Measurements from ENCODE around the gene MED26. TPM values are rescaled to one million over a fixed set of nuclear protein-coding genes. Genes with fewer than 3 reads are reported as not detected.

The MED26 gene
- total and polyA plus RNA-seq, 2 of the 8 experiments (the other 6 are each of a cell fraction or from before 2014, with no cell fraction given): 5.3 to 10.7 TPM

DNA sequence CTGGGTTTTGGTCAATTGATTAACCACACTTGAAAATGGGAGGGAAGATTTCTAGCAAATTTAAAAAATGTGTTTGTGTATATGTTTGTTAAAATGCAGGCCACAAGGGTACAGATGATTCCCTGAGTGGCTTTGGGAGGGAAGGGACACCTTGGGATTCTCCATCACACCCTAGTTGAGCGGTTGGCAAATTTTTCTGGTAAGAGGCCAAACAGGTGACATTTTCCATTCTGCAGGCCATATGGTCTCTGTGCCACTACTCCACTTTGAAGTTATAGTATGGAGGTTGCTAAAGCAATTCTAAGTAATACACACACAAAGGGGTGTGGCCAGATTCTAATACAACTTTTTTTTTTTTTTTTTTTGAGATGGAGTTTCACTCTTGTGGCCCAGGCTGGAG lies 12.9 kb upstream of the MED26 start (continued):
- TF ChIP-seq, protein P1, sequence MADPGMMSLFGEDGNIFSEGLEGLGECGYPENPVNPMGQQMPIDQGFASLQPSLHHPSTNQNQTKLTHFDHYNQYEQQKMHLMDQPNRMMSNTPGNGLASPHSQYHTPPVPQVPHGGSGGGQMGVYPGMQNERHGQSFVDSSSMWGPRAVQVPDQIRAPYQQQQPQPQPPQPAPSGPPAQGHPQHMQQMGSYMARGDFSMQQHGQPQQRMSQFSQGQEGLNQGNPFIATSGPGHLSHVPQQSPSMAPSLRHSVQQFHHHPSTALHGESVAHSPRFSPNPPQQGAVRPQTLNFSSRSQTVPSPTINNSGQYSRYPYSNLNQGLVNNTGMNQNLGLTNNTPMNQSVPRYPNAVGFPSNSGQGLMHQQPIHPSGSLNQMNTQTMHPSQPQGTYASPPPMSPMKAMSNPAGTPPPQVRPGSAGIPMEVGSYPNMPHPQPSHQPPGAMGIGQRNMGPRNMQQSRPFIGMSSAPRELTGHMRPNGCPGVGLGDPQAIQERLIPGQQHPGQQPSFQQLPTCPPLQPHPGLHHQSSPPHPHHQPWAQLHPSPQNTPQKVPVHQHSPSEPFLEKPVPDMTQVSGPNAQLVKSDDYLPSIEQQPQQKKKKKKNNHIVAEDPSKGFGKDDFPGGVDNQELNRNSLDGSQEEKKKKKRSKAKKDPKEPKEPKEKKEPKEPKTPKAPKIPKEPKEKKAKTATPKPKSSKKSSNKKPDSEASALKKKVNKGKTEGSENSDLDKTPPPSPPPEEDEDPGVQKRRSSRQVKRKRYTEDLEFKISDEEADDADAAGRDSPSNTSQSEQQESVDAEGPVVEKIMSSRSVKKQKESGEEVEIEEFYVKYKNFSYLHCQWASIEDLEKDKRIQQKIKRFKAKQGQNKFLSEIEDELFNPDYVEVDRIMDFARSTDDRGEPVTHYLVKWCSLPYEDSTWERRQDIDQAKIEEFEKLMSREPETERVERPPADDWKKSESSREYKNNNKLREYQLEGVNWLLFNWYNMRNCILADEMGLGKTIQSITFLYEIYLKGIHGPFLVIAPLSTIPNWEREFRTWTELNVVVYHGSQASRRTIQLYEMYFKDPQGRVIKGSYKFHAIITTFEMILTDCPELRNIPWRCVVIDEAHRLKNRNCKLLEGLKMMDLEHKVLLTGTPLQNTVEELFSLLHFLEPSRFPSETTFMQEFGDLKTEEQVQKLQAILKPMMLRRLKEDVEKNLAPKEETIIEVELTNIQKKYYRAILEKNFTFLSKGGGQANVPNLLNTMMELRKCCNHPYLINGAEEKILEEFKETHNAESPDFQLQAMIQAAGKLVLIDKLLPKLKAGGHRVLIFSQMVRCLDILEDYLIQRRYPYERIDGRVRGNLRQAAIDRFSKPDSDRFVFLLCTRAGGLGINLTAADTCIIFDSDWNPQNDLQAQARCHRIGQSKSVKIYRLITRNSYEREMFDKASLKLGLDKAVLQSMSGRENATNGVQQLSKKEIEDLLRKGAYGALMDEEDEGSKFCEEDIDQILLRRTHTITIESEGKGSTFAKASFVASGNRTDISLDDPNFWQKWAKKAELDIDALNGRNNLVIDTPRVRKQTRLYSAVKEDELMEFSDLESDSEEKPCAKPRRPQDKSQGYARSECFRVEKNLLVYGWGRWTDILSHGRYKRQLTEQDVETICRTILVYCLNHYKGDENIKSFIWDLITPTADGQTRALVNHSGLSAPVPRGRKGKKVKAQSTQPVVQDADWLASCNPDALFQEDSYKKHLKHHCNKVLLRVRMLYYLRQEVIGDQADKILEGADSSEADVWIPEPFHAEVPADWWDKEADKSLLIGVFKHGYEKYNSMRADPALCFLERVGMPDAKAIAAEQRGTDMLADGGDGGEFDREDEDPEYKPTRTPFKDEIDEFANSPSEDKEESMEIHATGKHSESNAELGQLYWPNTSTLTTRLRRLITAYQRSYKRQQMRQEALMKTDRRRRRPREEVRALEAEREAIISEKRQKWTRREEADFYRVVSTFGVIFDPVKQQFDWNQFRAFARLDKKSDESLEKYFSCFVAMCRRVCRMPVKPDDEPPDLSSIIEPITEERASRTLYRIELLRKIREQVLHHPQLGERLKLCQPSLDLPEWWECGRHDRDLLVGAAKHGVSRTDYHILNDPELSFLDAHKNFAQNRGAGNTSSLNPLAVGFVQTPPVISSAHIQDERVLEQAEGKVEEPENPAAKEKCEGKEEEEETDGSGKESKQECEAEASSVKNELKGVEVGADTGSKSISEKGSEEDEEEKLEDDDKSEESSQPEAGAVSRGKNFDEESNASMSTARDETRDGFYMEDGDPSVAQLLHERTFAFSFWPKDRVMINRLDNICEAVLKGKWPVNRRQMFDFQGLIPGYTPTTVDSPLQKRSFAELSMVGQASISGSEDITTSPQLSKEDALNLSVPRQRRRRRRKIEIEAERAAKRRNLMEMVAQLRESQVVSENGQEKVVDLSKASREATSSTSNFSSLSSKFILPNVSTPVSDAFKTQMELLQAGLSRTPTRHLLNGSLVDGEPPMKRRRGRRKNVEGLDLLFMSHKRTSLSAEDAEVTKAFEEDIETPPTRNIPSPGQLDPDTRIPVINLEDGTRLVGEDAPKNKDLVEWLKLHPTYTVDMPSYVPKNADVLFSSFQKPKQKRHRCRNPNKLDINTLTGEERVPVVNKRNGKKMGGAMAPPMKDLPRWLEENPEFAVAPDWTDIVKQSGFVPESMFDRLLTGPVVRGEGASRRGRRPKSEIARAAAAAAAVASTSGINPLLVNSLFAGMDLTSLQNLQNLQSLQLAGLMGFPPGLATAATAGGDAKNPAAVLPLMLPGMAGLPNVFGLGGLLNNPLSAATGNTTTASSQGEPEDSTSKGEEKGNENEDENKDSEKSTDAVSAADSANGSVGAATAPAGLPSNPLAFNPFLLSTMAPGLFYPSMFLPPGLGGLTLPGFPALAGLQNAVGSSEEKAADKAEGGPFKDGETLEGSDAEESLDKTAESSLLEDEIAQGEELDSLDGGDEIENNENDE (IDR thresholded peaks at IDR 0.05; ENCODE audit: insufficient replicate concordance, low read length): no peak
- TF ChIP-seq YY1 (IDR thresholded peaks at IDR 0.05; ENCODE audit: low read depth, low read length) (no peak), RNF2 (IDR thresholded peaks at IDR 0.05; ENCODE audit: borderline replicate concordance, low read depth, low read length, missing control alignments, poor library complexity, severe bottlenecking) (no peak), GABPA (IDR thresholded peaks at IDR 0.05; ENCODE audit: borderline replicate concordance, insufficient read depth, low read length) (no peak), ASH2L (IDR thresholded peaks at IDR 0.05; ENCODE audit: low read length) (no peak), KDM4A (IDR thresholded peaks at IDR 0.05; ENCODE audit: low read depth, low read length, severe bottlenecking) (no peak), KDM5A (IDR thresholded peaks at IDR 0.05; ENCODE audit: low read length) (no peak), NRF1 (IDR thresholded peaks at IDR 0.05; ENCODE audit: low read depth, low read length) (no peak)
- TF ChIP-seq, protein P2, sequence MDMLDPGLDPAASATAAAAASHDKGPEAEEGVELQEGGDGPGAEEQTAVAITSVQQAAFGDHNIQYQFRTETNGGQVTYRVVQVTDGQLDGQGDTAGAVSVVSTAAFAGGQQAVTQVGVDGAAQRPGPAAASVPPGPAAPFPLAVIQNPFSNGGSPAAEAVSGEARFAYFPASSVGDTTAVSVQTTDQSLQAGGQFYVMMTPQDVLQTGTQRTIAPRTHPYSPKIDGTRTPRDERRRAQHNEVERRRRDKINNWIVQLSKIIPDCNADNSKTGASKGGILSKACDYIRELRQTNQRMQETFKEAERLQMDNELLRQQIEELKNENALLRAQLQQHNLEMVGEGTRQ (IDR thresholded peaks at IDR 0.05; ENCODE audit: low read length): no peak

All from H1 (cell line).